Lower lobe of right lung (tissue), 2 donors: ENCODE measurements around the gene RTEL1. TPM values are rescaled to one million over a fixed set of nuclear protein-coding genes. Genes with fewer than 3 reads are reported as not detected.

ENCODE experiments used
- ATAC-seq, 2 donors: fragments of 200-7000 bp; cut with Tn5 transposase; one replicate each; pipeline ENCODE4 v1.9.1; 2020 to 2022; ENCODE audit warnings: mild to moderate bottlenecking in 2 of 2, moderate library complexity in 2 of 2
- DNase-seq: peaks from one replicate; pipeline ENCODE4 v3.0.0-alpha.2; 2020
- H3K27ac ChIP-seq: fragments of 200-600 bp; one replicate; pipeline ENCODE4 v1.8.0; 2022
- H3K27me3 ChIP-seq: fragments of 200-600 bp; one replicate; pipeline ENCODE4 v1.8.0; 2022; ENCODE audit warnings: low read depth
- H3K36me3 ChIP-seq: fragments of 200-600 bp; one replicate; pipeline ENCODE4 v1.8.0; 2022; ENCODE audit warnings: mild to moderate bottlenecking
- H3K4me1 ChIP-seq: fragments of 200-600 bp; one replicate; pipeline ENCODE4 v1.8.0; 2022
- H3K4me3 ChIP-seq: fragments of 200-600 bp; one replicate; pipeline ENCODE4 v1.8.0; 2022; ENCODE audit warnings: mild to moderate bottlenecking
- H3K9me3 ChIP-seq: fragments of 200-600 bp; one replicate; pipeline ENCODE4 v1.8.0; 2022
- CTCF ChIP-seq: fragments of 200-600 bp; IDR thresholded peaks from one replicate; pipeline ENCODE4 v1.8.0; 2022; ENCODE audit warnings: antibody characterized with exemption, mild to moderate bottlenecking
- intact Hi-C: fragments of 100-400 bp; cut with DNase I; formaldehyde crosslinking; loops from one replicate; pipeline ENCODE4 v1.11.0; 2022
- total RNA-seq: library from RNA; stranded (reverse); fragmentation: NEBNext Ultra II Directional; extraction: Animal tissue kit (Norgen Biotek cat#: 25700); gene quantifications from one replicate; pipeline ENCODE4 v1.2.1, GENCODE V29; 2021
- donor health status: DM: no; HTN: yes; CAD: no; lungs with severe emphysema.

RTEL1 gene
- total RNA-seq, 1 donor from 2014 or later: 23.8 TPM

- Histone ChIP-seq H3K27me3 (no peaks in the 10 kb centered on the region), H3K4me1 (peaks cover 43% of the 10 kb centered on the region), H3K36me3 (peaks cover 38% of the 10 kb centered on the region), H3K4me3 (peak overlapping the region; percentile 73), H3K27ac (peak overlapping the region; percentile 85), H3K9me3 (no peaks in the 10 kb centered on the region)
- peak; percentile 68 for DNase-seq
- intact Hi-C loops: no loop called here
- ATAC-seq: peak; percentile 2 to 16
- no peak for TF ChIP-seq CTCF
Measured at GRCh38 chr20:63740070-63740626, 82.0 kb downstream of the RTEL1 start.

- TF ChIP-seq CTCF: no peak
- Histone ChIP-seq H3K27ac (peak overlapping the region; percentile 85), H3K27me3 (no peaks in the 10 kb centered on the region), H3K4me1 (peaks cover 41% of the 10 kb centered on the region), H3K4me3 (peak overlapping the region; percentile 73), H3K9me3 (no peaks in the 10 kb centered on the region), H3K36me3 (peaks cover 36% of the 10 kb centered on the region)
- intact Hi-C loops: no loop called here
- ATAC-seq: peak; percentile 83
- DNase-seq: peak; percentile 91
Measured at GRCh38 chr20:63740627-63741353, 82.7 kb downstream of the RTEL1 start.

- H3K27me3 ChIP-seq: no peaks in the 10 kb centered on the region
- intact Hi-C loops: no loop called here
- H3K36me3 ChIP-seq: peaks cover 36% of the 10 kb centered on the region
- H3K4me3 ChIP-seq: peak overlapping the region; percentile 73
- H3K27ac ChIP-seq: peak overlapping the region; percentile 85
- no peaks in the 10 kb centered on the region for H3K9me3 ChIP-seq
- ATAC-seq (no peak), DNase-seq (no peak)
- TF ChIP-seq CTCF: no peak
- peaks cover 36% of the 10 kb centered on the region for H3K4me1 ChIP-seq
Measured at GRCh38 chr20:63741354-63741675, 83.2 kb downstream of the RTEL1 start.

GRCh38 chr20:63741676-63742380 is 83.7 kb downstream of the RTEL1 start:
- peaks cover 35% of the 10 kb centered on the region for H3K4me1 ChIP-seq
- H3K27me3 ChIP-seq: no peaks in the 10 kb centered on the region
- H3K4me3 ChIP-seq: peak overlapping the region; percentile 73
- peaks cover 36% of the 10 kb centered on the region for H3K36me3 ChIP-seq
- TF ChIP-seq CTCF: no peak
- ATAC-seq (no peak), DNase-seq (no peak)
- intact Hi-C loops: no loop called here
- peak overlapping the region; percentile 85 for H3K27ac ChIP-seq
- no peaks in the 10 kb centered on the region for H3K9me3 ChIP-seq

GRCh38 chr20:63742381-63743024 is 84.4 kb downstream of the RTEL1 start:
- ATAC-seq: no peak
- TF ChIP-seq CTCF: no peak
- intact Hi-C loops: no loop called here
- Histone ChIP-seq H3K4me1 (peaks cover 32% of the 10 kb centered on the region), H3K27ac (no peak overlapping the region), H3K36me3 (peaks cover 36% of the 10 kb centered on the region), H3K27me3 (no peaks in the 10 kb centered on the region), H3K9me3 (no peaks in the 10 kb centered on the region), H3K4me3 (no peak overlapping the region)
- no peak for DNase-seq
